CD4-positive, alpha-beta T cell (primary cell): Measurements from ENCODE around the gene POLA1. TPM values are rescaled to one million over a fixed set of nuclear protein-coding genes. Genes with fewer than 3 reads are reported as not detected.

Experiments used
- ATAC-seq: fragments of 200-7000 bp; cut with Tn5 transposase; one replicate; pipeline ENCODE4 v1.10.0; 2022; ENCODE audit warnings: mild to moderate bottlenecking; ENCODE audit not compliant: poor library complexity
- CTCF ChIA-PET: fragments of 350-600 bp; sonication (Branson Sonifier 250); formaldehyde crosslinking; loops from one replicate; lab custom pipeline; 2021; ENCODE audit warnings: antibody characterized with exemption, inconsistent platforms; lab: Charles Lee
- POLR2A ChIA-PET: fragments of 350-600 bp; sonication (Branson Sonifier 250); formaldehyde crosslinking; loops from one replicate; lab custom pipeline; 2021; ENCODE audit warnings: antibody characterized with exemption, inconsistent platforms; lab: Charles Lee
- DNase-seq, 14 experiments: peaks; one replicate each; pipeline ENCODE4 v3.0.0-alpha.2; 2013 to 2020; ENCODE audit warnings: mixed read lengths in 2 of 14
- H3K27ac ChIP-seq, 2 donors: one replicate each; pipeline versions ENCODE4 v1.5.1 to v1.7.0; 2013; ENCODE audit warnings: low read length in 2 of 2, low read depth in 1 of 2, mild to moderate bottlenecking in 1 of 2
- H3K27me3 ChIP-seq, 2 experiments: 1 replicate in 1 of 2; 2 replicates in 1 of 2; pipeline versions ENCODE4 v1.6.1 to v1.7.0; 2013; ENCODE audit warnings: low read length in 2 of 2, control low read depth in 1 of 2, mild to moderate bottlenecking in 1 of 2, moderate library complexity in 1 of 2; ENCODE audit not compliant: insufficient read depth in 2 of 2, control insufficient read depth in 1 of 2
- H3K36me3 ChIP-seq: one replicate; pipeline ENCODE4 v1.6.1; 2013; ENCODE audit warnings: low read length, control low read depth; ENCODE audit not compliant: insufficient read depth
- H3K4me1 ChIP-seq: one replicate; pipeline ENCODE4 v1.6.1; 2013; ENCODE audit warnings: low read length, control low read depth; ENCODE audit not compliant: insufficient read depth
- H3K4me3 ChIP-seq: one replicate; pipeline ENCODE4 v1.5.1; 2013; ENCODE audit warnings: mild to moderate bottlenecking, low read length, moderate library complexity
- H3K9me3 ChIP-seq, 2 experiments: 1 replicate in 1 of 2; 2 replicates in 1 of 2; pipeline versions ENCODE4 v1.6.1 to v1.7.0; 2013; ENCODE audit warnings: low read length in 2 of 2, mild to moderate bottlenecking in 2 of 2, control low read depth in 1 of 2, moderate library complexity in 1 of 2; ENCODE audit not compliant: control insufficient read depth in 1 of 2, insufficient read depth in 1 of 2
- H3K27ac Mint-ChIP-seq: one replicate; pipeline ENCODE4 v1.8.0; 2020; ENCODE audit warnings: mixed read lengths
- H3K27me3 Mint-ChIP-seq: one replicate; pipeline ENCODE4 v1.8.0; 2021; ENCODE audit warnings: mixed read lengths
- H3K36me3 Mint-ChIP-seq: one replicate; pipeline ENCODE4 v1.8.0; 2021; ENCODE audit warnings: low read depth, mixed read lengths
- H3K4me1 Mint-ChIP-seq: one replicate; pipeline ENCODE4 v1.8.0; 2021; ENCODE audit warnings: low read depth, mixed read lengths
- H3K4me3 Mint-ChIP-seq: one replicate; pipeline ENCODE4 v1.8.0; 2020; ENCODE audit warnings: mild to moderate bottlenecking, mixed read lengths
- H3K9me3 Mint-ChIP-seq: one replicate; pipeline ENCODE4 v1.8.0; 2020; ENCODE audit warnings: mixed read lengths
- intact Hi-C, 2 experiments: fragments of 100-400 bp; cut with DNase I in 1 of 2; cut with micrococcal nuclease in 1 of 2; formaldehyde crosslinking; loops; one replicate each; pipeline versions ENCODE4 v1.15.1 to v1.9.0; 2023 to 2025; cut with DNase I, micrococcal nuclease
- total RNA-seq, 174 experiments: library from RNA in 2 of 174; stranded (reverse) in 2 of 174; gene quantifications; one replicate each; pipeline ENCODE4 v1.2.3 and lab custom pipeline; 2021 to 2026
- TF ChIP-seq, protein P1 (sequence below): fragments of 200-600 bp; IDR thresholded peaks from one replicate; pipeline ENCODE4 v1.8.0; 2022; ENCODE audit warnings: antibody characterized with exemption, mild to moderate bottlenecking

Gene POLA1
- total RNA-seq, 2 experiments from 2014 or later, result 4.7 TPM

DNA sequence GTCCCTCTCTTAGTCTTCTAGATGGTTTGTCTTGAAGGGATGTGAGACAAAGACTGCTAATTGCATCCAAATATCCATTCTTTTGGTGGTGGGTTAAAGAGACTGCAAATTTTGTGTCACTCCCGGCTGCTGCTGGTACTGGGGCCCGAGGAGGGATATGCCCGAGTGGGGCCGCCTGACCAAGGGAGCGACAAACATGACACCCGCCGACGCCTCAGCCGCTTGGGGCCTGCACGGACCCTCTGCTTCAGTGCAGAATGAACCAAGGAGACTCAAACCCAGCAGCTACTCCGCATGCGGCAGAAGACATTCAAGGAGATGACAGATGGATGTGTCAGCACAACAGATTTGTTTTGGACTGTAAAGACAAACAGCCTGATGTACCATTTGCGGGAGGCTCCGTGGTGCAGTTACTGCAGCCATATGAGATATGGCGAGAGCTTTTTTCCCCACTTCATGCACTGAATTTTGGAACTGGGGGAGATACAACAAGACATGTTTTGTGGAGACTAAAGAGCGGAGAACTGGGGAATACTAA is 335.6 kb downstream of the POLA1 start:
- no peak overlapping the region for H3K4me3 Mint-ChIP-seq
- ATAC-seq, result no peak
- no peaks in the 10 kb centered on the region for H3K4me1 Mint-ChIP-seq
- no peaks in the 10 kb centered on the region for H3K36me3 Mint-ChIP-seq
- DNase-seq, result no peak
- CTCF ChIA-PET, result interaction anchor here (0.6 kb wide), 1 partner anchor 95 kb away, joined by 3 read pairs; no protein-coding TSS in a partner anchor
- TF ChIP-seq, protein P1, sequence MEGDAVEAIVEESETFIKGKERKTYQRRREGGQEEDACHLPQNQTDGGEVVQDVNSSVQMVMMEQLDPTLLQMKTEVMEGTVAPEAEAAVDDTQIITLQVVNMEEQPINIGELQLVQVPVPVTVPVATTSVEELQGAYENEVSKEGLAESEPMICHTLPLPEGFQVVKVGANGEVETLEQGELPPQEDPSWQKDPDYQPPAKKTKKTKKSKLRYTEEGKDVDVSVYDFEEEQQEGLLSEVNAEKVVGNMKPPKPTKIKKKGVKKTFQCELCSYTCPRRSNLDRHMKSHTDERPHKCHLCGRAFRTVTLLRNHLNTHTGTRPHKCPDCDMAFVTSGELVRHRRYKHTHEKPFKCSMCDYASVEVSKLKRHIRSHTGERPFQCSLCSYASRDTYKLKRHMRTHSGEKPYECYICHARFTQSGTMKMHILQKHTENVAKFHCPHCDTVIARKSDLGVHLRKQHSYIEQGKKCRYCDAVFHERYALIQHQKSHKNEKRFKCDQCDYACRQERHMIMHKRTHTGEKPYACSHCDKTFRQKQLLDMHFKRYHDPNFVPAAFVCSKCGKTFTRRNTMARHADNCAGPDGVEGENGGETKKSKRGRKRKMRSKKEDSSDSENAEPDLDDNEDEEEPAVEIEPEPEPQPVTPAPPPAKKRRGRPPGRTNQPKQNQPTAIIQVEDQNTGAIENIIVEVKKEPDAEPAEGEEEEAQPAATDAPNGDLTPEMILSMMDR, result no peak
- no peaks in the 10 kb centered on the region for H3K36me3 ChIP-seq
- no peak overlapping the region for H3K27ac Mint-ChIP-seq
- intact Hi-C loops, result no loop called here
- H3K9me3 ChIP-seq, result no peaks in the 10 kb centered on the region
- H3K4me3 ChIP-seq, result no peak overlapping the region
- POLR2A ChIA-PET, result no interaction called here
- peaks cover 4% of the 10 kb centered on the region in 2 experiments for H3K27me3 ChIP-seq
- no peaks in the 10 kb centered on the region for H3K4me1 ChIP-seq
- H3K27ac ChIP-seq, result no peak overlapping the region
- H3K27me3 Mint-ChIP-seq, result peaks cover 29% of the 10 kb centered on the region
- no peaks in the 10 kb centered on the region for H3K9me3 Mint-ChIP-seq

DNA sequence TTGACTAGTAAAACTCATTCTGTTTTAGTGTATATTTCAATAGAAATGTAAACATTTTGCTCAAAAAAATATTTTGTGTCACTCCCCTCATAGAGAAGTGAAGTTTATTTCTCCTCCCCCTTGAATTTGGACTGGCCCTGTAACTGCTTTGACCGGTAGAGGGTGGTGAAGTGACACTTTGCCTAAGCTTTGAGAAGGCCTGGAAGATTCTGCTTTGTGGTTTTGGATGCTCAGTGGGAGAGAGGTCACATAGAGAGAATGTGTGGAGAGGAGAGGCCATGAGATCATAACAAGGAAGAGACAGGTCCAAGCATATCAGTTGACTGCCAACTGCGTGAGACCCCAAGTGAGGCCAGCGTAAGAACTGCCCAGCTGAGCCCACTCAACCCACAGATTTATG is 341.2 kb downstream of the POLA1 start:
- Mint-ChIP-seq H3K27me3 (no peaks in the 10 kb centered on the region), H3K4me1 (no peaks in the 10 kb centered on the region), H3K27ac (no peak overlapping the region), H3K4me3 (no peak overlapping the region), H3K36me3 (no peaks in the 10 kb centered on the region), H3K9me3 (no peaks in the 10 kb centered on the region)
- DNase-seq, result no peak
- ChIA-PET CTCF (no interaction called here), POLR2A (no interaction called here)
- intact Hi-C loops, result no loop called here
- Histone ChIP-seq H3K9me3 (no peaks in the 10 kb centered on the region), H3K4me3 (no peak overlapping the region), H3K27me3 (no peaks in the 10 kb centered on the region), H3K36me3 (no peaks in the 10 kb centered on the region), H3K27ac (no peak overlapping the region), H3K4me1 (no peaks in the 10 kb centered on the region)
- TF ChIP-seq, protein P1, result no peak
- ATAC-seq, result no peak

DNA sequence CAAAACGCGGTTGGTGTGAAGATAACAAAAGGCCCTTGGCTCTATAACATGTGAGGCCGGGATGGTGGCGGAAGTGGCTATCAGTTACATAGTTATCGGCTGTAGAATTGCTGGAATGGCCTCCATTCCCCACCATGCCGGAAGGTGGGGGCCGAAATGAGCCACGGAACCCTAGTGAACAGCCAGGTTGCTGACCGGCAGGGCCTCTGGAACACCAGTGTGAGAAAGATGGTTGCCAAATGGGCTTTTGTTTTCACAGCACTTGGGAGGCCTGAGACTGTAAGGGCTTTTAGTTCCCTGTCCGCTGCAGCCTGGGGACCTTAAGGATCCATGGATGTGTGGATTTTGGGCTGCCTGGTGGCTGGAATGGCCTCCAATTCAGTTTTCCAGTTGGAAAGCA is 345.3 kb downstream of the POLA1 start:
- ATAC-seq, result no peak
- Histone ChIP-seq H3K9me3 (no peaks in the 10 kb centered on the region), H3K36me3 (no peaks in the 10 kb centered on the region), H3K27ac (no peak overlapping the region), H3K4me3 (no peak overlapping the region), H3K4me1 (no peaks in the 10 kb centered on the region), H3K27me3 (no peaks in the 10 kb centered on the region)
- Mint-ChIP-seq H3K4me3 (no peak overlapping the region), H3K27ac (no peak overlapping the region), H3K36me3 (no peaks in the 10 kb centered on the region), H3K4me1 (no peaks in the 10 kb centered on the region), H3K27me3 (no peaks in the 10 kb centered on the region), H3K9me3 (no peaks in the 10 kb centered on the region)
- DNase-seq, result no peak
- intact Hi-C loops, result no loop called here
- POLR2A ChIA-PET, result no interaction called here
- TF ChIP-seq, protein P1, result no peak
- CTCF ChIA-PET, result no interaction called here
